ENCODE results near the gene NFIA.

NFIA gene

GRCh38 chr1:61184714-61185106, 102.3 kb downstream of the NFIA start:
- H3K4me3 ChIP-seq (ENCODE audit: low read depth in 1 of 5, low read length in 5 of 5), result peak overlapping the region; percentile 58 to 83 (median 64)
- no peaks in the 10 kb centered on the region for H3K36me3 ChIP-seq (ENCODE audit: control insufficient read depth in 5 of 5, insufficient read depth in 5 of 5, low read length in 5 of 5)
- no peaks in the 10 kb centered on the region for H3K9me3 ChIP-seq (ENCODE audit: control insufficient read depth in 5 of 5, low read length in 5 of 5)
- H3K27me3 ChIP-seq (ENCODE audit: control insufficient read depth in 5 of 5, insufficient read depth in 4 of 5, low read length in 5 of 5), result no peaks in the 10 kb centered on the region
- H3K9ac ChIP-seq (ENCODE audit: low read length in 5 of 5), result peak overlapping the region in 4 of 5 donors; percentile 57 to 78 (median 68)
- peak overlapping the region; percentile 91 for H3K27ac ChIP-seq (ENCODE audit: low read depth, low read length)
- peaks cover 6 to 63% (median 60%) of the 10 kb centered on the region in 5 donors for H3K4me1 ChIP-seq (ENCODE audit: control insufficient read depth in 5 of 5, insufficient read depth in 5 of 5, low read length in 5 of 5)

GRCh38 chr1:61186753-61187152, 104.4 kb downstream of the NFIA start:
- Histone ChIP-seq H3K4me1 (ENCODE audit: control insufficient read depth in 5 of 5, insufficient read depth in 5 of 5, low read length in 5 of 5) (peaks cover 6 to 65% (median 61%) of the 10 kb centered on the region in 5 donors), H3K27ac (ENCODE audit: low read depth, low read length) (peak overlapping the region; percentile 91), H3K9me3 (ENCODE audit: control insufficient read depth in 5 of 5, low read length in 5 of 5) (no peaks in the 10 kb centered on the region), H3K36me3 (ENCODE audit: control insufficient read depth in 5 of 5, insufficient read depth in 5 of 5, low read length in 5 of 5) (no peaks in the 10 kb centered on the region), H3K4me3 (ENCODE audit: low read depth in 1 of 5, low read length in 5 of 5) (no peak overlapping the region), H3K9ac (ENCODE audit: low read length in 5 of 5) (peak overlapping the region in 2 of 5 donors; percentile 7 to 32), H3K27me3 (ENCODE audit: control insufficient read depth in 5 of 5, insufficient read depth in 4 of 5, low read length in 5 of 5) (no peaks in the 10 kb centered on the region)

DNA sequence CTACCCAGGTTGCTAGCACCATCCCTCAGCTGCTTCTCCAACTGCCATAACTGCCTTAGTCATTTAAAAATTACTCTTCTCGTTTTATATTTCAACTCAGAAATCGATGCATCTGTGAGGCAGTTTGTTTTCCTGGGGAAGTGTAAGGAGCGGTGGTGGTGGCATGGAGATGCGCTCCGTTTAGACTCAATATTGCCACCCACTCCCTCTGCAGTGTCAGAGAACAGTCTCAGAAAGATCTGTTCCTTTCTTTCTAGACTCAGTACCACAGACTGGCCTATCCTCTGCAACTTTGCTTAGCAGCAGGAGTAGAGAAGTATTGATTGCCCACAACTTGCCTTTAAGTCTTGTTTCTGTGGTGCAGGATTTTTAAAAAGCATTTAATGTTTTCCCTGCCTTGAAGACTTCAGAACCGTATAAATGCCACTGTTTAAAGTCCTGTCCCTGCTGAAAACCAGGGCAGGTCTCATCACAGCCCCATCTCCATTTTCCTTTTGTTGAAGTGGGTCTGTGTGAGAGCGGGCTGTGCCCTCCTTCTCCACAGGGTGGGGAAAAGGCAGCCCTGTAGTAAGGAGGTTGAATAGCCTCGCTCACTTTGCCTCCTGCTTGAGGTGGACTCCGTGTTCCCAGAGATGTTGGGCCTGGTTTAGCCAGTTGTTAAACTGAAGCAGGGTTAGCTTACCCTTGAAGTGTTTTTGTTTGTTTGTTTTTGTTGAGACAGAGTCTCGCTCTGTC, 105.2 kb downstream of the NFIA start:
- Histone ChIP-seq H3K9me3 (ENCODE audit: control insufficient read depth in 5 of 5, low read length in 5 of 5) (no peaks in the 10 kb centered on the region), H3K4me1 (ENCODE audit: control insufficient read depth in 5 of 5, insufficient read depth in 5 of 5, low read length in 5 of 5) (peaks cover 6 to 57% (median 53%) of the 10 kb centered on the region in 5 donors)

DNA sequence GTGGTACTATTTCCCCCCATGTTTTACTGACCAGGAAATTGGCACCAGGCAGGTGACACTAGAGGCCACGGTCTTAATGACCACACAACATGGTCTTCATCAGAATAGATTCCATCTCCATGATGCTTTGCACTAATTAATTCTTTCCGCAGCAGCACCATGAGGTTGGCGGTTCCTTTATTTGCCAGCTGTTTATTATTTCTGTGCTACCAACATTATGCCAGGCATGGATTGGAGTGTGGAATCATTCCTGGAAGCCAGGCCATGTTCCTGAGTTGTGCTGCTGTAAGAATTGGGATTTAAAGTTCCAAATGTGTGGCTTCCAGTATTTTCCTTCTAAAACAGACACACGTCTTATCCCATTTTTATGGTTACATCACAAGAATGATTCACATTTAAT, 107.8 kb downstream of the NFIA start:
- peaks cover 0 to 42% (median 39%) of the 10 kb centered on the region in 5 donors for H3K4me1 ChIP-seq (ENCODE audit: control insufficient read depth in 5 of 5, insufficient read depth in 5 of 5, low read length in 5 of 5)
- peak overlapping the region; percentile 45 for H3K27ac ChIP-seq (ENCODE audit: low read depth, low read length)
- H3K9me3 ChIP-seq (ENCODE audit: control insufficient read depth in 5 of 5, low read length in 5 of 5), result no peaks in the 10 kb centered on the region

More for the DNA sequence above, 105.2 kb downstream of the NFIA start:
- Histone ChIP-seq H3K27me3 (ENCODE audit: control insufficient read depth in 5 of 5, insufficient read depth in 4 of 5, low read length in 5 of 5) (no peaks in the 10 kb centered on the region), H3K4me3 (ENCODE audit: low read depth in 1 of 5, low read length in 5 of 5) (no peak overlapping the region), H3K36me3 (ENCODE audit: control insufficient read depth in 5 of 5, insufficient read depth in 5 of 5, low read length in 5 of 5) (no peaks in the 10 kb centered on the region), H3K9ac (ENCODE audit: low read length in 5 of 5) (no peak overlapping the region), H3K27ac (ENCODE audit: low read depth, low read length) (peak overlapping the region; percentile 91)

GRCh38 chr1:61190618-61191432, 108.5 kb downstream of the NFIA start:
- peaks cover 0 to 35% (median 32%) of the 10 kb centered on the region in 5 donors for H3K4me1 ChIP-seq (ENCODE audit: control insufficient read depth in 5 of 5, insufficient read depth in 5 of 5, low read length in 5 of 5)
- H3K4me3 ChIP-seq (ENCODE audit: low read depth in 1 of 5, low read length in 5 of 5), result no peak overlapping the region
- no peaks in the 10 kb centered on the region for H3K9me3 ChIP-seq (ENCODE audit: control insufficient read depth in 5 of 5, low read length in 5 of 5)
- peak overlapping the region; percentile 45 for H3K27ac ChIP-seq (ENCODE audit: low read depth, low read length)
- no peaks in the 10 kb centered on the region for H3K27me3 ChIP-seq (ENCODE audit: control insufficient read depth in 5 of 5, insufficient read depth in 4 of 5, low read length in 5 of 5)
- H3K36me3 ChIP-seq (ENCODE audit: control insufficient read depth in 5 of 5, insufficient read depth in 5 of 5, low read length in 5 of 5), result no peaks in the 10 kb centered on the region
- H3K9ac ChIP-seq (ENCODE audit: low read length in 5 of 5), result peak overlapping the region in 1 of 5 donors; percentile 46

More for the DNA sequence above, 107.8 kb downstream of the NFIA start:
- Histone ChIP-seq H3K36me3 (ENCODE audit: control insufficient read depth in 5 of 5, insufficient read depth in 5 of 5, low read length in 5 of 5) (no peaks in the 10 kb centered on the region), H3K27me3 (ENCODE audit: control insufficient read depth in 5 of 5, insufficient read depth in 4 of 5, low read length in 5 of 5) (no peaks in the 10 kb centered on the region), H3K4me3 (ENCODE audit: low read depth in 1 of 5, low read length in 5 of 5) (no peak overlapping the region), H3K9ac (ENCODE audit: low read length in 5 of 5) (no peak overlapping the region)

GRCh38 chr1:61191433-61191720, 109.0 kb downstream of the NFIA start:
- Histone ChIP-seq H3K9me3 (ENCODE audit: control insufficient read depth in 5 of 5, low read length in 5 of 5) (no peaks in the 10 kb centered on the region), H3K27ac (ENCODE audit: low read depth, low read length) (peak overlapping the region; percentile 45), H3K9ac (ENCODE audit: low read length in 5 of 5) (peak overlapping the region in 1 of 5 donors; percentile 46)

DNA sequence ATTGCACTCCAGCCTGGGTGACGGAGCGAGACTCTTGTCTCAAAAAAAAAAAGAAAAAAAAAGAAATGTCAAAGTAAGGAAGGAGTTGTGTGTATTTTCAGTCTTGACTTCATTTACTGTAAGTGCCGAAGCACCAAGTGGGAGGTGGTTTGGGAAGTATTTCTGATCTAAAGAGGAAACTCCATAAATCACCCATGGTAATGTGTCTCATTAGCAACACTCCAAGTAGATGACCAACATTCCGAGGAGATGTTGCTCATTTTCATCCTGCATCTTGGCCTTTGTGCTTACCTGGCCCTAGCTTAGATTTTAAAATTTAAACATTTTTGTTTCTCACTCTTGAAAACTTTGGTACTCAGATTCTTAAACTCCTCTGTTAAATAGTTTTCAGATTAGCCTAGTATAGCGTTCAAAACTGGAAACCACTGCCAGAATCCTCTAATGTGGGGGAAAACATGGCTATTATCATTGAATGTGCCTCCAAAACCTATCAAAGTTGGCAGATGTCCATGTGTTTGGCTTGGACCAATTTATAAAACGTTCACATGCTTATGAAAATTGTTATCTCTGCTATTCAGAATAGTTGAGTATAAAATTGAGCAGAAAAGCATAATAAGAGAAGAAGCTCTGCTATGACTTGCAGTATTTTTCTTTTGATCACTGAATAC, 110.4 kb downstream of the NFIA start:
- no peak overlapping the region for H3K9ac ChIP-seq (ENCODE audit: low read length in 5 of 5)
- H3K4me3 ChIP-seq (ENCODE audit: low read depth in 1 of 5, low read length in 5 of 5), result no peak overlapping the region
- no peaks in the 10 kb centered on the region for H3K36me3 ChIP-seq (ENCODE audit: control insufficient read depth in 5 of 5, insufficient read depth in 5 of 5, low read length in 5 of 5)
- peaks cover 0 to 25% (median 15%) of the 10 kb centered on the region in 5 donors for H3K4me1 ChIP-seq (ENCODE audit: control insufficient read depth in 5 of 5, insufficient read depth in 5 of 5, low read length in 5 of 5)
- H3K9me3 ChIP-seq (ENCODE audit: control insufficient read depth in 5 of 5, low read length in 5 of 5), result no peaks in the 10 kb centered on the region
- H3K27me3 ChIP-seq (ENCODE audit: control insufficient read depth in 5 of 5, insufficient read depth in 4 of 5, low read length in 5 of 5), result no peaks in the 10 kb centered on the region
- peak overlapping the region; percentile 60 for H3K27ac ChIP-seq (ENCODE audit: low read depth, low read length)

More at GRCh38 chr1:61191433-61191720, 109.0 kb downstream of the NFIA start:
- no peaks in the 10 kb centered on the region for H3K36me3 ChIP-seq (ENCODE audit: control insufficient read depth in 5 of 5, insufficient read depth in 5 of 5, low read length in 5 of 5)
- H3K4me1 ChIP-seq (ENCODE audit: control insufficient read depth in 5 of 5, insufficient read depth in 5 of 5, low read length in 5 of 5), result peaks cover 0 to 30% (median 27%) of the 10 kb centered on the region in 5 donors
- H3K27me3 ChIP-seq (ENCODE audit: control insufficient read depth in 5 of 5, insufficient read depth in 4 of 5, low read length in 5 of 5), result no peaks in the 10 kb centered on the region
- H3K4me3 ChIP-seq (ENCODE audit: low read depth in 1 of 5, low read length in 5 of 5), result no peak overlapping the region

DNA sequence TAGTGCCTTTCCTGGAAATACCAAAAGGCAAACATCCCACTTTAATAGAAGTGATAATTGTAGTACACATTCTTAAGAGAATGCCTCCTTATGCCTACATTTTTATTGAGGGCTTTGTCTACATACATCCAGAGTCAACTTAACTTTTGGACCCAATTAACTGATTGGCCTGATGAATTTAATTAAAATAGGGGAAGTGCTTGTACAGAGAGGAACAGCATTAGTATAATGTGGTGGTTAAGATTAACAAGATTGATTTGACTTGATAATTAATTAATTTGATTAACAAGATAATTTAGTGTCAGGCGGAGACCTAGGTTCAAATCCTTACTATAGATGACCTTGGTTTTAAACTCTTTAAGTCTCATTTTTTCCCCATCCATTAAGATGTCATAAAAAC, 111.4 kb downstream of the NFIA start:
- peak overlapping the region; percentile 60 for H3K27ac ChIP-seq (ENCODE audit: low read depth, low read length)
- no peak overlapping the region for H3K9ac ChIP-seq (ENCODE audit: low read length in 5 of 5)
- H3K4me1 ChIP-seq (ENCODE audit: control insufficient read depth in 5 of 5, insufficient read depth in 5 of 5, low read length in 5 of 5), result peaks cover 0 to 25% (median 15%) of the 10 kb centered on the region in 5 donors
- no peaks in the 10 kb centered on the region for H3K36me3 ChIP-seq (ENCODE audit: control insufficient read depth in 5 of 5, insufficient read depth in 5 of 5, low read length in 5 of 5)
- H3K4me3 ChIP-seq (ENCODE audit: low read depth in 1 of 5, low read length in 5 of 5), result no peak overlapping the region
- no peaks in the 10 kb centered on the region for H3K9me3 ChIP-seq (ENCODE audit: control insufficient read depth in 5 of 5, low read length in 5 of 5)
- no peaks in the 10 kb centered on the region for H3K27me3 ChIP-seq (ENCODE audit: control insufficient read depth in 5 of 5, insufficient read depth in 4 of 5, low read length in 5 of 5)

DNA sequence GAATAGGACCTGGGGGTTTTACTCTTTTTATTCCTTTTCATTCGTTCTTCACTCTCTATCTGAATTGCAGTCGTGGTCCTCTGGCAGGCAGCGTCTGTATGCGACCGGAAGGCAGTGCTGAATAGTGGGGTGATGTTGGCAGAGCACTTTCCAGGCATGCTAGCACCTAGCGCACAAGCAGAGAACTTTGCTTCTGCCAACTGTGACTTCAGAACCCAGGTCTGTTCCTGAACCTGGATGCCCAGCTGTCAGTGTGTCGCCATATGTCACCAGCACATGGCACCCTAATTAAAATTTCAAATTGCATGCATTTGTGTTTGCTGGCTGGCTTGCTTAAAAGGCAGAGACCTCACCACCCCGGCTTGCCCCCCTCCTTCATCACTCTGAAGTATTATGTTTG, 116.2 kb downstream of the NFIA start:
- Histone ChIP-seq H3K27ac (ENCODE audit: low read depth, low read length) (no peak overlapping the region), H3K9me3 (ENCODE audit: control insufficient read depth in 5 of 5, low read length in 5 of 5) (no peaks in the 10 kb centered on the region), H3K4me1 (ENCODE audit: control insufficient read depth in 5 of 5, insufficient read depth in 5 of 5, low read length in 5 of 5) (peaks cover 0 to 21% (median 17%) of the 10 kb centered on the region in 5 donors), H3K4me3 (ENCODE audit: low read depth in 1 of 5, low read length in 5 of 5) (no peak overlapping the region), H3K9ac (ENCODE audit: low read length in 5 of 5) (no peak overlapping the region), H3K36me3 (ENCODE audit: control insufficient read depth in 5 of 5, insufficient read depth in 5 of 5, low read length in 5 of 5) (no peaks in the 10 kb centered on the region), H3K27me3 (ENCODE audit: control insufficient read depth in 5 of 5, insufficient read depth in 4 of 5, low read length in 5 of 5) (no peaks in the 10 kb centered on the region)

- Histone ChIP-seq H3K4me3 (ENCODE audit: low read depth in 1 of 5, low read length in 5 of 5) (no peak overlapping the region), H3K27me3 (ENCODE audit: control insufficient read depth in 5 of 5, insufficient read depth in 4 of 5, low read length in 5 of 5) (no peaks in the 10 kb centered on the region), H3K4me1 (ENCODE audit: control insufficient read depth in 5 of 5, insufficient read depth in 5 of 5, low read length in 5 of 5) (peaks cover 0 to 21% (median 16%) of the 10 kb centered on the region in 5 donors)
These were observed 118.7 kb downstream of the NFIA start for GRCh38 chr1:61201035-61201434.

More at GRCh38 chr1:61201035-61201434, 118.7 kb downstream of the NFIA start:
- Histone ChIP-seq H3K27ac (ENCODE audit: low read depth, low read length) (no peak overlapping the region), H3K9me3 (ENCODE audit: control insufficient read depth in 5 of 5, low read length in 5 of 5) (no peaks in the 10 kb centered on the region), H3K9ac (ENCODE audit: low read length in 5 of 5) (no peak overlapping the region), H3K36me3 (ENCODE audit: control insufficient read depth in 5 of 5, insufficient read depth in 5 of 5, low read length in 5 of 5) (no peaks in the 10 kb centered on the region)
